ENCODE data around the gene FNDC8.
"Not testable (repeated sequence)": the region's sequence is repeated elsewhere in the genome, so short reads cannot be mapped to it uniquely, and the experiment has no call there.

FNDC8 gene

DNA sequence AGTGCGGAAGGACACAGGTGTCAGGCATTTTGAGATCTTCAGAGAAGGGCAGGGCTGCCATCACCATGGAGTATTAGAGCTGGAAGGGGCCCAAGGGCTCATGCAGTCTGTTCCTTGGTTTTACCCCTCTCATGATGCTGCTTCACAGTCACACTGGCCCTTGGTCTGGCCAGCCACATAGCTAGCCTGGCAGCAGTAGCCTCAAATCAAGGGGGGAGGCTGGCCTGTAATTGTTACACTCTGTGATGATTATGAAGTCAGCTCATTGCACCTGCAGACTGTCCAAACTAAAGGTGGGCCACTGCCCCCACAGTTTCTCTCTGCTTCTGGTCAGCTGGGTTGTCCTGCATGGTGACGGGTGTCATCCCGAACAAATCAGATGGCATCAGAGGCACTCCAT, at the start of gene FNDC8:
TSS of gene FNDC8 (plus strand) at position 301 of the 400 bp plus-strand sequence. CDS start at position 380, 79 bp downstream.
- DNase-seq = no peak

DNA sequence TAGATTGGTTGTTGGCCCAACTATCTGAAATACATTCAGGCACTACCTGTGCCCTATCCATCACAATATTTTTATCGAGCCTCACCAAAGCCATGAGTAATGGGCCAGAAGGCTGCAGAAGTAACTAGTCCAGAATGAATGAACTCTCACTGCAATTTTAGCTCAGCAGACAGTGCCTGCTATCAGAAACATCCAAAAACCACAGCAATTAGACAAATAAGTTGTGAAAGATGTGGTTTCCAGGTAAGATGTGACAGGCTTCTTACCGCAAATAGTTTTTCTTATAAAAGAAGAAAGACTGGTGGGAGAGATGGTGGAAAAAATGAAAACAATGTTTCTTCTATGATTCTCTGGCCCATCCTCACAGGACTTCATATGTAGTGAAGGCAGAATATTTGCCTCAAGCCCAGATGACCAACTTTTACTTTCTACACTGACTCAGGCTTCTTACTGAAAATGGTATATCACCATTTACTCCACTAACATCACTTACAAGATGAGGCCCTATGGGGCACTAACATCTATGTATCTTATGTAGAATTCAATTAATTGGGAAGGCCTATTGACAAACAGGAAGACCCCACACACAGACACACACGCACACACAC, 48.1 kb upstream of the FNDC8 start:
- DNase-seq = no peak

DNA sequence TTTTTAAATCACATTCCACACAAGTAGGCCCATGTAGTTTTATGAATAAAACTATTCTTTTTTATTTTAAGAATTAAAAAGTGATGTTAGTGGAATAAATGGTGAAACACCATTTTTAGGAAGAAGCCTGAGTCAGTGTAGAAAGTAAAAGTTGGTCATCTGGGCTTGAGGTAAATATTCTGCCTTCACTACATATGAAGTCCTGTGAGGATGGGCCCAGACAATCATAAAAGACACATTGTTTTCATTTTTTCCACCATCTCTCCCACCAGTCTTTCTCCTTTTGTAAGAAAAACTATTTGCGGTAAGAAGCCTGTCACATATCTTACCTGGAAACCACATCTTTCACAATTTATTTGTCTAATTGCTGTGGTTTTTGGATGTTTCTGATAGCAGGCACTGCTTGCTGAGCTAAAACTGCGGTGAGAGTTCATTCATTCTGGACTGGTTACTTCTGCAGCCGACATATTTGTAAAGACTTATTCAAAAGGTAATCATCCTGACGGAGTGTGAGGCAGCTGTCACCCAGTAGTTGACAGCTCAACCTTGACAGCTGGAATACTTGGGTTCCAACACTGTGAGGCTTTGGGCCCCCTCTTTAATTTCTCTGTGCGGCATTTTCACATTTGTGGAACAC, 47.3 kb upstream of the FNDC8 start:
- DNase-seq = no peak

DNA sequence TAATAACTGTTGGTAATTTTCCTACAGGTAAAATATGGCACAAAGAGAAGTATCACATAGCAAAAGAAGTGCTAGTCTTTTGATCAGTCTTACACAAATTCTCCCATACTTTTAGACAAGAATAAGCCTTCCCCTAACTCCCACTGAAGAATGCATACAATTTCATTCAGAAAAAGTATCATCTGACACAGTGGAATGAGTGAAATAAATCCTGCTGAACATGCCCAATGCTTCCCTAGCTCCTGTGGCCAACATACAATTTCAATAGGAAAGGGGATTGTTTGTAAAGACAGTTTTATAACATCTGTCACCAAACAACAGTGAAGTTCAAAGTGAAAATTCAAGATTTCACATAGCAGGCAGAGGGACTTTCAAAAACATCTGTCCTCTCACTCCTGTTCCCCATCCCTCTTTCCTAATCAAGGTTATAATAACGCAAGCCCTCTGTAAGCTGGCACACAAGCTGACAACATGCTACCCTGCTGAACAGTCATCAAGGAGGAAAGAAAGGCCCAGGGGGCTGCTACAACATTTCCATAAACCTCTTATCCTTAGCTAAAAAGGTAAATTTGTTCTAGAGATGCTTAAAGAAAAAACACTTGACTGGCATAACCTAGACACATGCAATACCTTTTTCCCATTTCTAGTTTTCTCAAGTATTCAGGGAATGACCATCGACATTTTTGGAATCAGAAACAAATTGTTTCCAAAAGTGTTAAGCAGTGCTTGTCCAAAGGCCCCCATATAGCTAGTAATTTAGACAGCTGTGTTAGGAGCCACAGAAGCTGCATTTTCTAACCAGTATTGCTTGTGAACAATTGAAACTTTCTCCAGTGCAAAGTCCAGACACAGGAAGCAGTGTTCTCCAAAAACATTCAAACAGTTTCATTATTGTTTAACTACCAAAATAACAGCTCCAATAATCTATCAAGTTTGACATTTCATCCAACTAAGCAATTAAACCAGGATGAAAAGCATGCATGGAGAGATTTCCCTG, 46.4 kb upstream of the FNDC8 start:
- no peak for DNase-seq

DNA sequence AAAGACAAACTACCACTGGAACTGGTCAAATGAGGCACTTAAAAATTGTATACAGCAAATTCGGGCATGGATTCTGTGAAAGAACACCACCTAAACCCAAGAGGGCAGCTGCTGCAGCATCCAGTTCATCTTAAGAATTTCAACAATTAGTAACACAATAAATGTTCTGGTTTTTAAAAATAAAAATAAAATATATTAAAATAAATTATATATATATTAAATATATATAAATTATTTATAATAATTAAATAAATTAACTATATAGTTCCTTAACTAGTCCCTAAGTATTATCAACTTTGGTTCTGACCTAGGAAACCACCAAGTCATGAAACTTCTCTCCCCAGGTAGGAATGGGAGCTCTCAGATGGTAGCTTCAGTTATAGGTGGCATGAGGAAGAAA, 44.5 kb upstream of the FNDC8 start:
- no peak for DNase-seq

DNA sequence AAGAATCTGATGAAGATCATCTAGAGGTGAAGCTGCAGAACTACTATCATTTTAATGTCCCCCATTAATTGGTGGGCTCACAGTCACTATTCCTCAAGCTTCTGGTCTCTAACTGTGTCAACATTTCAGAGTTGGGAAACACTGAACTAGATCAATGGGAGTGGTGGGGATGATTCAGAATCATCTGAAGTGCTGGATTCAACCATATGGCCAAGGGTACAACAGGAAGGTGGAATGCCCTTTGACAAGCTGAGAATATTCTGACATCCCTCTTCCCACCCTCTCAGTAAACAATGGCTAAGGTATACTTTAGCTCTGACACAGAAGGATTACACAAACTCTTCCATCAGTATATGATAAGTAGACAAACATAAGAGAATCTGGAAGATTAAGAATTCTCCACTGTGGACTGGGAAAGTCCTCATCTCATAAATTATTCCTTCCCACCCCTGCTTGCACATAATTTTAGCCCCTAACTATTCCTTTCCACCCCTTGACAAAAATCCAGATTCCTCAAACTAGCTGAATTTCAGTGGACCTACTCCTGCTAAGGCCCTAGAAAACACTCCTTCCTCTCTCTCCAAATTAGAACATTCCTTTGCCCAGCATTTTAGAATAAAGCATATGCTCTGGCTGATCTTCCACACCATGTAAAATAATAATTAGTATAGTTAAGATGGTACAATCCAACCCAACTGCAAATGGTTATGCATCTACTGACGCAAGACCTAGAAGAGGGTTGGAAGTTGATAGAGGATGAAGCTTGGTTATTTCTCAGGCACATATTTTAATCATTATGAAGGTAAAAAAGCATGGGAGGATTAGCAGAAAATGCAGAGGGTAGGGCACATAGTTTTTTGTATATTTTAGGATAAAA, 41.6 kb upstream of the FNDC8 start:
- no peak for DNase-seq

DNA sequence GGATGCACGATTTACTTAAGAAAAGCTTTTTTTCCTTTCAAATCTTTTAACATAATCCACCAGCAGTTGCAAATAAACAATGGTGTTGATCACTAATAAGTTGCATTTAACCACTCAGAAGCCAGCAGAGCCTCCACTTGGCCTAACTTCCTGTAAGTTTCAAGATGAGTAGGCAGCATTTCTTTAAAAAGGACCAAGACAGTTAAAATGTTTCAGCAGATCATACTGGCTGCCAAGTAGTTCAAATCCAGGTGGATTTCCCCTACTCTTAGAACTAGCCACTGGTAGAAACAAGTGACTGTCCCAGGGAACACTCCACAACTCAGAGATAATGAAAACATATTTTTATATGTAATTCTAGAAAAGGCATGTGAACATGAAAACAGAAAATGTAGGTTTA, 40.9 kb upstream of the FNDC8 start:
- DNase-seq = peak; percentile 9 to 22

DNA sequence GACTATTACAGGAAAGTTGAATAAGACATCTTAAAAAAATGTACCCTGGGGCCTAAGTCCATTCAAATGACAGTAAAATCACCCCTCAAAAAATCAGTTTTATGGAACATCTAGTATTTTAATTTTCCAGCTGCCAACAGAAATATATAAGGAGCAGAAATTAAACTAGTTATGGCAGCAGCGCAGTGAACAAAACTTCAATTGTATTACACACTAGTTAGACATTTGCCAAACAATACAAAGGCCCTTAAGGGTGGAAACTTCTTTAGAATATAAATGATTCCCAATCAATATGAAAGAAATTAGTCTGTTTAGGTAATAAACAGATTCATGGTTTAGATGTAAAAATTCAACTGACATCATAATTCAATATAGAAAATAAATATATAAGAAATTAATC, 39.8 kb upstream of the FNDC8 start:
- DNase-seq = no peak

DNA sequence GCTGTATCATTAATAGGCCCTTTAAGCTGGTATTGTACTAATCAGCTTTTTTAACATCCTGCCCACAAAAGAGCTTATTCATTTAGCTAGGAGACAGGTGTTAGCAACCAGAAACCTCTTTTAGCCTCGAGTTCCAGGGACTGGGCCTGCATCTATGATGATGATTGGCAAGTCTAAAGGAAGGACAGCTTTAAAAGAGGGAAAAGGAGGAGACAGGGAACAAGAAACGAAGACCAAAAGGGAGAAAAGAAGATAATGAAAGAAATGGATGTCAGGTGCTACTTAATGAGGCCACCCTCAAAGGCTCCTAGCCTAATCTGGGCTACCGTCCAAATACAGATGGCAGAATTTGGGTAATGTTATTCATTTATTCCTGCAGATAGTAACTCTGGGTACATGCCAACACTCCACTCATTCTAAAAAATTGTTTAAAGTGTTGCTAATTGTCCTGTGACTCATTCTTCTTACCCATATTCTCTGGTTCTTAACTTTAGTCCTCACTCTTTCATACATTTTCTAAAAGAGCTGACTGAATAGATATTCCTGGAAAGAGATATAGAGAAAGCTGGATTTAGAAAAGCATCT, 39.2 kb upstream of the FNDC8 start:
- no peak for DNase-seq

DNA sequence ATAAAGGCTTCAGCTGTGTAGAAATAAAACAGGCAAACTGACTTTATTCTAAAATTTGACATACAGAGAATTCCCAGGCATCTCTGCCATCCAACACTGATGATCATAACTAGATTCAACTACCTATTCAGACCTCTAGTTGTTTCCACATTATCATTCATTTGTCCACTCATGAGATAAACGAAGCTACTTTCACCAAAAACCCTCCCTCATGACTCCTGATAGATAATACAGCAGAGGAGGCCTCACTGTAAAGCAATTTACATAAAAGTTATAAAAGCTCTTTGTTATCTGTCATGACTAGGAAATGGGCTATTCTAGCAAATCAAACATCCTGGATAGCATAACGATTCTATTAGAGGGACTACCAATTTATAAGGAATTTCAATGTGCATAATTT, 38.3 kb upstream of the FNDC8 start:
- no peak for DNase-seq

DNA sequence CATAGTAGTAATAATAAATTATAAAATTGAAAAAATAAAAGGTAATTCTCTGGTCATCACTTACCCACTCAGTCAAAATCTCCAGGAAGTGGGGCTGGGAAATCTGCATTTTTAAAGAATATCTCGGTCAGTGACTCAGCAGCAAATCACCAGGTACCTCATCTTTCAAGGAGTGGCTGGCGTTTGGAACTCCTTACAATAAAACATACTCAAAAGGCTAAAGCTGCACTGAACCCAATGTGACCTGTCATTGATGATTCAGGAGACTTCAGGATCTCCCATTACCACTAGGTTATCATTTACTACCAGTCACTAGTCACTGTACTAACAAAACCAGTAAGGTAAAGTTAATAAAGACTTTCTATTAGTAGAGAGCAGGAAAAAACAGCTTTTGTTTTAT, 36.4 kb upstream of the FNDC8 start:
- no peak for DNase-seq

DNA sequence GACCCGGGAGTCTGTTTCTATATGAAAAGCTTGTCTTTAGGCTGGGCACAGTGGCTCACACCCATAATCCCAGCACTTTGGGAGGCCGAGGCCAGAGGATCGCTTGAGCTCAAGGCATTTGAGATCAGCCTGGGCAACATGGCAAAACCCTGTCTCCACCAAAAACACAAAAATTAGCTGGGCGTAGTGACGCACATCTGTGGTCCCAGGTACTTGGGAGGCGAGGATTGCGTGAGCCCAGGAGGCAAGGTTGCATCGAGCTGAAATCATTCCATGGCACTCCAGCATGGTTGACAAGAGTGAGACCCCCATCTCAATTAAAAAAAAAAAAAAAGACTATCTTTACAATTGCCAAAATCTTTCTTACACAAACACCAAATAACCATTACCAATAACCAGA, 35.3 kb upstream of the FNDC8 start:
- no peak for DNase-seq

DNA sequence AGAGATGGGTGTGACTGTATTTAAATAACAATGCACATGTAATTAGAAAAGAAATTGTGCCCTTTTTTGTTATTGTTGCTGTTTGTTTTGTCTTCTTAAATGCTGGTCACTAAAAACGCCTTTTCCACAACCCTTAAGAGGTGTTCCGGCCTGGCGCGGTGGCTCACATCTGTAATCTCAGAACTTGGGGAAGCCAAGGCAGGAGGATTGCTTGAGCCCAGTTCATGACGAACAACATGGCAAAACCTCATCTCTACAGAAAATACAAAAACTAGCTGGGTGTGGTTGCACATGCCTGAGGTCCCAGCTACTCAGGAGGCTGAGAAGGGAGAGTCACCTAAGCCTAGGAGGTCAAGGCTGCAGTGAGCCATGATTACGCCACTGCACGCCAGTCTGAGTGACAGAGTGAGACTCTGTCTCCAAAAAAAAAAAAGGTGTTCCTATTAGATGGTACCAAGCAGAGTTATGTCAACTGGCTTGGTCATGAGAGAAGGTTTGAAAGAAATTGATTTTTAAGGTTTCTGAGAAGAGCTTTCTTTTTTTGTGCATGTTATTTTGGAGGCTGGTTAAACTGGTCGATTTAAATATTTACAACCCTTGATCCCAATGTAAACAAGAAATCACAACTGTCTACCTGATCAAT, 34.4 kb upstream of the FNDC8 start:
- no peak for DNase-seq

DNA sequence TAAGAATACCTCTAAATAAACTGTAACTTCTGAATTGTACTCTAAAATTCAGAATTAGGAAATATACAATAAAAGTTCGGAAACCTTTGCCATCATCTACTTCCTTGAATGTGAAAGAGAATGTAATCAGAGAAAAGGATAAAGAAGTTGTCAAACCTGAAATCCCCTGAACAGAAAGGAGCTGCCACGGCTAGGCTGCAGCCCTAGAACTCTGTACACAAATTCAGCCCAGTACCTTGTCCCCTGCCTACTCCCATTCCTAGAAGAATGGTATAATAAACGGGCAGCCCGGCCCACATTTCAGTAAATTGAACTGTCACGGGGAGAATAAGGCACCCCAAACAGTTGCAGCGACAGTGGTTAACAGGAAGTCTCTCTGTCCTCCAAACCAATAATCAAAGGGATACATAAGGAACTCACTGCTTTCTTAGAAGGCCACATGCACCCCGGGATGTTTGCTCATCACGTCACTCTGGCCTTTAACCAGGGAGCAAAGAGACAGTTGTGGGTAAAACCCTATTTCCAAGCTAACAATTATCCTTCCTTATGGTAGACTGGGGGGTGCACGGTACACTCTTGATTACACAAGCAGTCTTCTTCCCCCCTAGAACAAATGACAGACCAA, 33.6 kb upstream of the FNDC8 start:
- DNase-seq = peak; percentile 41 to 53

DNA sequence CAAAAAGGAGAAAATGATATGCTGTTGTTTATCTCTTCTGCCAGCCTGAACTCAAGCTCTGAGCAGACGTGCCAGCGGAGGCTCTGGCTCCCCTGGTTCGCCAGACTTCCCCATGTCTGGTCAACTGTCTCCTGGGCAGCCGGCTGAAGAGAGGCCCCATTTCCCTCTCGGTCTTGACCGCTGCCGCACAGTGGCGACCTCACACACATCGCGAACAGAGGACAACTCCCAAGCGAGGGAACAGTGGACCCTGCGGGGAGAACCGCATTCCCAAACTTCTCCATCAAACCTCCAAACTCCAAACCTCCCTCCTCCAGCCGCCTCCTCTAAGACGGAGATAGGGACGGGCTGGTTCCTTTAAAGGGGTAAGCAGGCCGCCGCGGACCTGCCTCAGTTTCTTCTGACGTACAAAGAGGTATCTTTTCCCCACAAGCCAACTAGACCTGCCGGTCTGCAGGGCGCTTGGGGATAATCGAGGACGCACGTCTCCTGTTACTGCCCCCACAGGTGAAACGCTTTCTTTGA, 33.0 kb upstream of the FNDC8 start:
- peak in 1 of 2 experiments; percentile 53 for DNase-seq

DNA sequence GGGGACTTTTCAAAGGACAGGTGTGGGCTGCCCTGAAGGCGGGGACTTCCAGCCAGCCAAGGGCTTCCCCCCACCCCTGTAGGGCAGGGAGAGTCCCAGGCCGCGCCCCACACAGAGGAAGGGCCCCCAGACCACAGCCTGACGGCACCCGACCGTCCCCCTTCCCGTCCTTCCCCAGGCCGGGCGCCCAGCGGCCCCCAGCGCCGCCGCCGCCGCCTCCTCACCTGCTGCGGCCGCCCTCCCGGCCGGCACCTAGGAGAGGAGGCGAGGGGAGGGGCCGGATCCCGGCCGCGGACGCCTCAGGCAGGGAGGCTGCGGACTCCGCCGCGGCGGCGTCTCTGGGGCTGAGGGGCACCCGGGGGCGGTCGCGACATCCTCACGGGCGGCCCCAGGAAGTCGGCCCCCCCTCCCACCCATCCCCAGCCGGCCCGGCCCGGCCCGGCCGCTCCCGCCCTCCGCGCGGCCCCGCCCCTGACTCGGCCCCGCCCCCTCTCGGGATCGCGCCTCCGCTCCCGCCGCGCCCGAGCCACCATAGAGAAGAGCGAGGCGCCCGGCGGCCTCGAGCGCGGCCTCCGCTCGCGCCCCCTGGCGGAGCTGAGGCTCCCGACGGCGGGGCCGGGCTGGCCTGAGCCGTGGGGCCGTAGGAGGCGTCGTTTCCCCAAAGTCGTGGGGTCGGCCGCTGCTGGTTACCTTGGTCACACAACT, 32.4 kb upstream of the FNDC8 start:
- peak; percentile 78 to 80 for DNase-seq

DNA sequence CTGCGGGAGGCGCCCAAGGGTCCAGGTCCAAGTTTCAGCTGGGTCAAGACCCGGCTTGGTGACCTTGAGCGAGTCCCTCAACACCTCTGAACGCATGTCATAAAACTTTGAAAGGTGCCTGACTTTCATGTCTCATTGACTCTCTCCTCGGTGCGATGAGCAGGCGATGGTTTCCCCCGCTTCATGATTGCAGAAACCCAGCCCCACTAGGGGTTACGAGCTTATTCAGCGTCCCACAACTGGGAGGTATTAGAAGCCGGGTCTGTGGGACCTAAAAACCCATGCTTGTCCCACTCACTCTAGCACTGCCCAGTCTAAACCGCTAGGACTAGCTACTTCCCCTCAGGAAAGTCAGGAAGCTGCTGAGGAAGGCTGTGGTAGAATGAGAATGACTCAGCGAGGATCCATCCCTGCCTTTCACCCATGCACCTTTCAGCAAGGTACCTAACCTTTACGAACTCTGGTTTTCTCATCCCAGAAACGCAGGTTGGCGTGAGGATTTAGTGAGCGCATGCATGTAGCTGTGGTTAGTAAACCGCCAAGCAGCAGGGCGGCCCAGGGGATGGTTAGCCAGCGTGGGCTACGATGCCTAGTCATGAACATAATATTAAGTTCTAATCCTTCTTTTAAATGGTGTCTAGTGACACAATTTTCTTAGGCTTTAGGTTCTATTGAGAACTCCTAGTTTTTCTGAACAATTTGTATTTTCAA, 31.7 kb upstream of the FNDC8 start:
- DNase-seq = peak; percentile 73 to 86

DNA sequence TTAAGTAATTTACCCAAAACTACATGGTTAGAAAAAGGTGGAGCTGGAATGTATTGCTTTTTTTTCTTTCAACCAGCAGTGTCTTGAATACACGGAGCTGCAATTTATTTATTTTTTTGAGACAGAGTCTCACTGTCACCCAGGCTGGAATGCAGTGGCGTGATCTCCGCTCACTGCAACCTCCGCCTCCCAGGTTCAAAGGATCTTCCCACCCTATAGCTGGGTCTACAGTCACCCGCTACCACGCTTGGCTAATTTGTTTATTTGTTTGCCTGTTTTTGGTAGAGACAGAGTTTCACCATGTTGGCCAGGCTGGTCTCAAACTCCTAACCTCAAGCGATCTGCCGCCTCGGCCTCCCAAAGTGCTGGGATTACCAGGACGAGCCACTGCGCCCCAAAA, 30.7 kb upstream of the FNDC8 start:
- not testable (repeated sequence) for DNase-seq

DNA sequence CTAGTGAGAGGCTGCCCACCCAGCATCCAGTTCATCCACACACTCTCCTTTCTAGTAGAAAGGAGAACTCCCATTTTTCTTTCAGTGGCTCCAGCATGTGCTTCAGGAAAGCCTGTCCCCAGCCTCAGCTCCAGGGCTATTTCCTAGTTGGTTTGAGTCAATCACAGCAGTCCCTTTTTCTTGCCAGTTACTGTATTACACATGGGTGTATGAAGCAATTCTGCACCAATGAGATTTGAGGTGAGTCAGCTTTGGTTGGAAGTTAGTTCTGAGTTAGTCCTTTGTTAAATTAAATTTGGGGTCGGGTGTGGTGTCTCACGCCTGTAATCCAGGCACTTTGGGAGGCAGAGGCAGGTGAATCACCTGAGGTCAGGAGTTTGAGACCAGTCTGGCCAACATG, 26.5 kb upstream of the FNDC8 start:
- no peak for DNase-seq

DNA sequence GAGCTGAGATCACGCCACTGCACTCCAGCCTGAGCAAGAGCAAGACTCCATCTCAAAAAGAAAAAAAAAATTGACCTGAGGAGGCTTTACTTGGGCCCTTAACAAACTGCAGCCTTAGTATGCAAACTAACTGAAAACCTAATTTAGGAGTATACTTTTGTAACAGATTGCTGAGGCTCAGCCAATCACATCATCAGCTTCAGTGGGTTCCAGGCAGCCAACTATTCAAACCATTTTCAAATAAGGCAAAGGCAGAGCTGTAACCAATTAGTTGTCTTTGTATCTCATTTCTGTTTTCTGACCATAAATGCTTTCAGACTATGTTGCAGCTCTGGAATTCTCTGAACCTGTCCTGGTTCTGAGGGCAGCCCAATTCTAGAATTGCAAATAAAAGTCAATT, 25.7 kb upstream of the FNDC8 start:
- no peak for DNase-seq
